Duodenal mucosa (tissue), 2 donors: ENCODE data around the gene NKX2-4.

Source experiments
- H3K27ac ChIP-seq: one replicate; pipeline ENCODE4 v1.7.0; 2013; ENCODE audit warnings: low read depth, low read length
- H3K27me3 ChIP-seq, 2 donors: one replicate each; pipeline ENCODE4 v1.7.0; 2013; ENCODE audit warnings: low read length in 2 of 2, control low read depth in 1 of 2; ENCODE audit not compliant: insufficient read depth in 2 of 2, control insufficient read depth in 1 of 2
- H3K36me3 ChIP-seq, 2 donors: one replicate each; pipeline ENCODE4 v1.7.0; 2013; ENCODE audit warnings: low read length in 2 of 2, control low read depth in 1 of 2; ENCODE audit not compliant: insufficient read depth in 2 of 2, control insufficient read depth in 1 of 2
- H3K4me1 ChIP-seq, 2 donors: one replicate each; pipeline ENCODE4 v1.7.0; 2013; ENCODE audit warnings: low read length in 2 of 2, control low read depth in 1 of 2; ENCODE audit not compliant: insufficient read depth in 2 of 2, control insufficient read depth in 1 of 2
- H3K4me3 ChIP-seq, 2 donors: one replicate each; pipeline ENCODE4 v1.7.0; 2013; ENCODE audit warnings: low read length in 2 of 2, low read depth in 1 of 2
- H3K9ac ChIP-seq, 2 donors: one replicate each; pipeline ENCODE4 v1.7.0; 2013; ENCODE audit warnings: low read length in 2 of 2, low read depth in 1 of 2
- H3K9me3 ChIP-seq, 2 donors: one replicate each; pipeline ENCODE4 v1.7.0; 2013; ENCODE audit warnings: low read length in 2 of 2, control low read depth in 1 of 2; ENCODE audit not compliant: control insufficient read depth in 1 of 2

NKX2-4 gene

GRCh38 chr20:21384308-21384892, 12.9 kb downstream of the NKX2-4 start:
- H3K36me3 ChIP-seq = peaks cover 28 to 54% of the 10 kb centered on the region in 2 donors
- no peaks in the 10 kb centered on the region for H3K9me3 ChIP-seq
- no peak overlapping the region for H3K4me3 ChIP-seq
- no peak overlapping the region for H3K27ac ChIP-seq
- no peaks in the 10 kb centered on the region for H3K4me1 ChIP-seq
- H3K27me3 ChIP-seq = no peaks in the 10 kb centered on the region
- H3K9ac ChIP-seq = no peak overlapping the region

GRCh38 chr20:21381619-21382018, 15.7 kb downstream of the NKX2-4 start:
- no peak overlapping the region for H3K4me3 ChIP-seq
- peaks cover 20 to 48% of the 10 kb centered on the region in 2 donors for H3K36me3 ChIP-seq
- H3K9me3 ChIP-seq = no peaks in the 10 kb centered on the region
- H3K27ac ChIP-seq = no peak overlapping the region
- H3K27me3 ChIP-seq = no peaks in the 10 kb centered on the region
- H3K9ac ChIP-seq = no peak overlapping the region
- H3K4me1 ChIP-seq = no peaks in the 10 kb centered on the region

GRCh38 chr20:21380711-21381110, 16.6 kb downstream of the NKX2-4 start:
- Histone ChIP-seq H3K36me3 (peaks cover 14 to 41% of the 10 kb centered on the region in 2 donors), H3K4me3 (no peak overlapping the region), H3K9ac (no peak overlapping the region), H3K4me1 (no peaks in the 10 kb centered on the region), H3K27ac (no peak overlapping the region), H3K9me3 (no peaks in the 10 kb centered on the region), H3K27me3 (no peaks in the 10 kb centered on the region)

GRCh38 chr20:21378259-21378658, 19.1 kb downstream of the NKX2-4 start:
- Histone ChIP-seq H3K9me3 (no peaks in the 10 kb centered on the region), H3K27ac (no peak overlapping the region), H3K4me3 (no peak overlapping the region), H3K4me1 (no peaks in the 10 kb centered on the region), H3K9ac (no peak overlapping the region), H3K27me3 (no peaks in the 10 kb centered on the region), H3K36me3 (peaks cover 8 to 34% of the 10 kb centered on the region in 2 donors)

- Histone ChIP-seq H3K36me3 (peaks cover 7 to 32% of the 10 kb centered on the region in 2 donors), H3K4me1 (no peaks in the 10 kb centered on the region), H3K4me3 (no peak overlapping the region)
Observed at GRCh38 chr20:21377701-21378100, 19.6 kb downstream of the NKX2-4 start.

GRCh38 chr20:21376626-21377025, 20.7 kb downstream of the NKX2-4 start:
- Histone ChIP-seq H3K27ac (no peak overlapping the region), H3K4me3 (no peak overlapping the region), H3K9ac (no peak overlapping the region), H3K36me3 (peaks cover 7 to 25% of the 10 kb centered on the region in 2 donors), H3K27me3 (no peaks in the 10 kb centered on the region), H3K9me3 (no peaks in the 10 kb centered on the region), H3K4me1 (no peaks in the 10 kb centered on the region)

More at GRCh38 chr20:21377701-21378100, 19.6 kb downstream of the NKX2-4 start:
- Histone ChIP-seq H3K9me3 (no peaks in the 10 kb centered on the region), H3K27me3 (no peaks in the 10 kb centered on the region), H3K27ac (no peak overlapping the region), H3K9ac (no peak overlapping the region)

- H3K36me3 ChIP-seq = peaks cover 6 to 27% of the 10 kb centered on the region in 2 donors
- no peaks in the 10 kb centered on the region for H3K4me1 ChIP-seq
- no peak overlapping the region for H3K27ac ChIP-seq
- no peak overlapping the region for H3K4me3 ChIP-seq
- no peaks in the 10 kb centered on the region for H3K27me3 ChIP-seq
- H3K9me3 ChIP-seq = no peaks in the 10 kb centered on the region
- no peak overlapping the region for H3K9ac ChIP-seq
Observed at GRCh38 chr20:21373436-21373835, 23.9 kb downstream of the NKX2-4 start.

GRCh38 chr20:21372016-21372415, 25.3 kb downstream of the NKX2-4 start:
- Histone ChIP-seq H3K4me1 (no peaks in the 10 kb centered on the region), H3K9ac (no peak overlapping the region), H3K36me3 (peaks cover 9 to 27% of the 10 kb centered on the region in 2 donors)

GRCh38 chr20:21371193-21371592, 26.1 kb downstream of the NKX2-4 start:
- no peaks in the 10 kb centered on the region for H3K4me1 ChIP-seq
- H3K4me3 ChIP-seq = no peak overlapping the region
- no peaks in the 10 kb centered on the region for H3K27me3 ChIP-seq
- H3K27ac ChIP-seq = no peak overlapping the region
- peaks cover 12 to 33% of the 10 kb centered on the region in 2 donors for H3K36me3 ChIP-seq
- H3K9ac ChIP-seq = no peak overlapping the region
- H3K9me3 ChIP-seq = no peaks in the 10 kb centered on the region

More at GRCh38 chr20:21372016-21372415, 25.3 kb downstream of the NKX2-4 start:
- no peak overlapping the region for H3K27ac ChIP-seq
- no peaks in the 10 kb centered on the region for H3K27me3 ChIP-seq
- no peak overlapping the region for H3K4me3 ChIP-seq
- H3K9me3 ChIP-seq = no peaks in the 10 kb centered on the region

- H3K9me3 ChIP-seq = no peaks in the 10 kb centered on the region
- no peak overlapping the region for H3K27ac ChIP-seq
- H3K4me3 ChIP-seq = no peak overlapping the region
- H3K9ac ChIP-seq = no peak overlapping the region
- H3K4me1 ChIP-seq = no peaks in the 10 kb centered on the region
- H3K36me3 ChIP-seq = peaks cover 15 to 45% of the 10 kb centered on the region in 2 donors
- H3K27me3 ChIP-seq = no peaks in the 10 kb centered on the region
Observed at GRCh38 chr20:21368791-21369190, 28.5 kb downstream of the NKX2-4 start.
